ENCODE measurements around the gene F12.

The F12 gene

GRCh38 chr5:177355162-177355867, 54.0 kb downstream of the F12 start:
- no peak for DNase-seq (ENCODE audit: low read depth)

GRCh38 chr5:177354711-177355110, 54.7 kb downstream of the F12 start:
- no peak for DNase-seq (ENCODE audit: low read depth)

- DNase-seq (ENCODE audit: low read depth), result no peak
Measured at GRCh38 chr5:177354256-177354655, 55.1 kb downstream of the F12 start.

DNA sequence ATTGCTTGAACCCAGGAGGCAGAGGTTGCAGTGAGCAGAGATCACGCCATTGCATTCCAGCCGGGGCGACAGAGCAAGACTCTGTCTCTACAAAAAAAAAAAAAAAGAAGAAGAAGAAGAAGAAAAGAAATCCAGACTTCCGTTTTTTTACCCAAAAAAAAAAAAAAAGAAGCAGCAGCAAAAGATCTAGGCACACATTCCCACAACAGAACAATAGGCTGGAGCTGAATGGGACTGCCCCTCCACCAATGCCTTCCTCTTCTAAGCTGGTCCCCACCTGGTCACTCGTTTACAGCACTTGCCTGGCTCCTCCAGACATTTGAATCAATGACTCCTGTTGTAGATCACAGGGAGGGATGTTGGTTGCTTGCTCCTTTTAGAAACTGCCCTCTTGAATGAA, 56.3 kb downstream of the F12 start:
- DNase-seq (ENCODE audit: low read depth), result no peak

Data from CMK (cell line).